ENCODE measurements around the gene KIAA0319L.

- TF ChIP-seq CTCF (IDR thresholded peaks at IDR 0.05) (no peak), REST (IDR thresholded peaks at IDR 0.05; ENCODE audit: insufficient read depth in 1 of 2, low read depth in 2 of 2, low read length in 1 of 2) (no peak), SIN3A (IDR thresholded peaks at IDR 0.05; ENCODE audit: borderline replicate concordance, insufficient read depth, low read depth, low read length) (no peak), POLR2AphosphoS5 (IDR thresholded peaks at IDR 0.05; ENCODE audit: low read depth, low read length) (no peak)
These were observed 2.7 kb downstream of the KIAA0319L start for GRCh38 chr1:35554266-35555211.

Measured in Panc1 (cell line).